Measurements from ENCODE around the gene ZNF205. TPM values are rescaled to one million over a fixed set of nuclear protein-coding genes. Genes with fewer than 3 reads are reported as not detected.

ZNF205 gene
- total RNA-seq, 1 experiment from 2014 or later: 15.4 TPM

GRCh38 chr16:3101018-3101840 is 11.2 kb upstream of the ZNF205 start:
- peak; percentile 36 for DNase-seq (ENCODE audit: low read depth)

GRCh38 chr16:3101841-3102470 is 10.4 kb upstream of the ZNF205 start:
- DNase-seq (ENCODE audit: low read depth): no peak

GRCh38 chr16:3106205-3106928 is 6.0 kb upstream of the ZNF205 start:
- peak; percentile 85 for DNase-seq (ENCODE audit: low read depth)

- DNase-seq (ENCODE audit: low read depth): no peak
Observed at GRCh38 chr16:3112881-3113574, 642 bp downstream of the ZNF205 start.

- DNase-seq (ENCODE audit: low read depth): peak; percentile 73
Observed at GRCh38 chr16:3113765-3114479, 1.5 kb downstream of the ZNF205 start.

- no peak for DNase-seq (ENCODE audit: low read depth)
Observed at GRCh38 chr16:3115003-3115402, 2.6 kb downstream of the ZNF205 start.

- DNase-seq (ENCODE audit: low read depth): no peak
Observed at GRCh38 chr16:3115561-3115960, 3.2 kb downstream of the ZNF205 start.

GRCh38 chr16:3118204-3118790 is 5.9 kb downstream of the ZNF205 start:
- no peak for DNase-seq (ENCODE audit: low read depth)

- no peak for DNase-seq (ENCODE audit: low read depth)
Observed at GRCh38 chr16:3118846-3119245, 6.5 kb downstream of the ZNF205 start.

- no peak for DNase-seq (ENCODE audit: low read depth)
Observed at GRCh38 chr16:3119286-3119685, 6.9 kb downstream of the ZNF205 start.

- no peak for DNase-seq (ENCODE audit: low read depth)
Observed at GRCh38 chr16:3119701-3120408, 7.5 kb downstream of the ZNF205 start.

GRCh38 chr16:3120435-3120834 is 8.0 kb downstream of the ZNF205 start:
- DNase-seq (ENCODE audit: low read depth): no peak

- no peak for DNase-seq (ENCODE audit: low read depth)
Observed at GRCh38 chr16:3121851-3122467, 9.6 kb downstream of the ZNF205 start.

- DNase-seq (ENCODE audit: low read depth): peak; percentile 13
Observed at GRCh38 chr16:3122926-3123570, 10.7 kb downstream of the ZNF205 start.

- DNase-seq (ENCODE audit: low read depth): peak; percentile 95
Observed at GRCh38 chr16:3123986-3124886, 11.8 kb downstream of the ZNF205 start.

- no peak for DNase-seq (ENCODE audit: low read depth)
Observed at GRCh38 chr16:3127745-3128144, 15.4 kb downstream of the ZNF205 start.

GRCh38 chr16:3129137-3130131 is 17.0 kb downstream of the ZNF205 start:
- DNase-seq (ENCODE audit: low read depth): peak; percentile 77

Measured in M059J (cell line).